ENCODE measurements around the gene MYMX. TPM values are rescaled to one million over a fixed set of nuclear protein-coding genes. Genes with fewer than 3 reads are reported as not detected.

The MYMX gene
- total RNA-seq, 1 donor = not detected

GRCh38 chr6:44176130-44176761 is 40.5 kb upstream of the MYMX start:
- H3K4me3 ChIP-seq (ENCODE audit: low read depth, low read length) = no peak overlapping the region
- no peak for TF ChIP-seq CTCF (IDR thresholded peaks at IDR 0.05; ENCODE audit: insufficient read depth, low read depth, low read length)
- DNase-seq (ENCODE audit: low read depth) = no peak

- no peak overlapping the region for H3K4me3 ChIP-seq (ENCODE audit: low read depth, low read length)
- TF ChIP-seq CTCF (IDR thresholded peaks at IDR 0.05; ENCODE audit: insufficient read depth, low read depth, low read length) = no peak
- DNase-seq (ENCODE audit: low read depth) = peak; percentile 17
These were observed 39.8 kb upstream of the MYMX start for GRCh38 chr6:44176762-44177509.

- no peak overlapping the region for H3K4me3 ChIP-seq (ENCODE audit: low read depth, low read length)
- no peak for TF ChIP-seq CTCF (IDR thresholded peaks at IDR 0.05; ENCODE audit: insufficient read depth, low read depth, low read length)
- DNase-seq (ENCODE audit: low read depth) = peak; percentile 97
These were observed 38.9 kb upstream of the MYMX start for GRCh38 chr6:44177691-44178423.

- TF ChIP-seq CTCF (IDR thresholded peaks at IDR 0.05; ENCODE audit: insufficient read depth, low read depth, low read length) = no peak
- no peak overlapping the region for H3K4me3 ChIP-seq (ENCODE audit: low read depth, low read length)
- DNase-seq (ENCODE audit: low read depth) = no peak
These were observed 38.2 kb upstream of the MYMX start for GRCh38 chr6:44178424-44179071.

GRCh38 chr6:44179072-44179536 is 37.6 kb upstream of the MYMX start:
- H3K4me3 ChIP-seq (ENCODE audit: low read depth, low read length) = no peak overlapping the region
- no peak for DNase-seq (ENCODE audit: low read depth)
- no peak for TF ChIP-seq CTCF (IDR thresholded peaks at IDR 0.05; ENCODE audit: insufficient read depth, low read depth, low read length)

GRCh38 chr6:44179648-44180047 is 37.1 kb upstream of the MYMX start:
- no peak overlapping the region for H3K4me3 ChIP-seq (ENCODE audit: low read depth, low read length)
- no peak for DNase-seq (ENCODE audit: low read depth)
- TF ChIP-seq CTCF (IDR thresholded peaks at IDR 0.05; ENCODE audit: insufficient read depth, low read depth, low read length) = no peak

All from fibroblast of villous mesenchyme (primary cell).